ENCODE measurements around the gene TRIM31.
A peak's percentile ranks its signal among the peaks of the same experiment; 100 is the strongest.

DNA sequence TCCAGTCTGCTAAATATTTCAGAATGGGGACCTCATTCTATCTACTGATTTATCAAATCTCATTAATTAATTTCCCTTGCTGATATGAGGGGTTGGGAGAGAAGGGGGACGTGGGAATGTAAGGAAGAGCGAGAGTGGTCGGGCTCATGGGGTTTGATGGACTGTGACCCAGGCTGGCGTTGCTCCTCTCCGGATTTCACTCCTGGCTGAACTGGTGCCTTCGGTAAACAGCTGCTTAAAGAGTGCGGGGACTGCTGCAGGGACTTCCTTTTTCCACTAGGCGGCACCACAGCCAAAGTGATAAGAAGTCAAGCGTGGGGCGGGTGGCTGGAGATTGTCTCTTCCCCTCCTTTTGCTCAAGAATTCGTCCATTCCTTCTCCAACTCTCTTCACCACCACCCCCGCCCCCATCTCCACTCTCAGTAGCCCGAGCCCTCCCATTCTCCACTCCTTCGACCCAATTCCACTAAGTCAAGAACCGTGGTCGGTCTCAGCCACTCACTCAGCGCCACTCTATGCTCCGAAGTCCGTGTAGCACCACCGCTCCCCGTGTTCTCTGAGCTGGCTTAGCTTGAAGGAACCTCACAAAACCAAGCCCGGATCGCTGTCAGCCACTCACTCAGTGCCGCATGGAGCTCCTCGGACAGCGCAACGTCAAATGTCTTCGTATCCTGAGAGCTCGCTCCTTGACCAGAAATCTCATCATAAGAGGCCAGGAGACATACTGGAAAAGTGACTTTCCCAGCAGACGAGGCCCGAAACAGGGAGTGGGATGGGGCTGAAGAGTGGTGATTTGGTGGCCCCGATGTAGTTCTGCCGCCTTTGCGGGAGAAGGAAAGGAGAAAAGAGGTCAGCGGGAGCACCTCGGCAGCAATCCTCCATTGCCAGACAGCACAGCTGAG is 9.7 kb downstream of the TRIM31 start:
- TF ChIP-seq ZNF777 (tag by site-specific recombination; IDR thresholded peaks at IDR 0.05; ENCODE audit: borderline replicate concordance) (no peak), ZNF274 (IDR thresholded peaks at IDR 0.05; ENCODE audit: low read length) (no peak), ZNF274 (tag by site-specific recombination; IDR thresholded peaks at IDR 0.05; ENCODE audit: borderline replicate concordance) (no peak), ZNF610 (tag by site-specific recombination; IDR thresholded peaks at IDR 0.05; ENCODE audit: borderline replicate concordance) (0 out of 2 replicates have a peak, but pooled peaks have one; percentile 53)
- TF ChIP-seq, protein P1, sequence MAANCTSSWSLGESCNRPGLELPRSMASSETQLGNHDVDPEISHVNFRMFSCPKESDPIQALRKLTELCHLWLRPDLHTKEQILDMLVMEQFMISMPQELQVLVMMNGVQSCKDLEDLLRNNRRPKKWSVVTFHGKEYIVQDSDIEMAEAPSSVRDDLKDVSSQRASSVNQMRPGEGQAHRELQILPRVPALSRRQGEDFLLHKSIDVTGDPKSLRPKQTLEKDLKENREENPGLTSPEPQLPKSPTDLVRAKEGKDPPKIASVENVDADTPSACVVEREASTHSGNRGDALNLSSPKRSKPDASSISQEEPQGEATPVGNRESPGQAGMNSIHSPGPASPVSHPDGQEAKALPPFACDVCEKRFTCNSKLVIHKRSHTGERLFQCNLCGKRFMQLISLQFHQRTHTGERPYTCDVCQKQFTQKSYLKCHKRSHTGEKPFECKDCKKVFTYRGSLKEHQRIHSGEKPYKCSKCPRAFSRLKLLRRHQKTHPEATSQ (tag by site-specific recombination; IDR thresholded peaks at IDR 0.05), result no peak
- TF ChIP-seq, protein P2, sequence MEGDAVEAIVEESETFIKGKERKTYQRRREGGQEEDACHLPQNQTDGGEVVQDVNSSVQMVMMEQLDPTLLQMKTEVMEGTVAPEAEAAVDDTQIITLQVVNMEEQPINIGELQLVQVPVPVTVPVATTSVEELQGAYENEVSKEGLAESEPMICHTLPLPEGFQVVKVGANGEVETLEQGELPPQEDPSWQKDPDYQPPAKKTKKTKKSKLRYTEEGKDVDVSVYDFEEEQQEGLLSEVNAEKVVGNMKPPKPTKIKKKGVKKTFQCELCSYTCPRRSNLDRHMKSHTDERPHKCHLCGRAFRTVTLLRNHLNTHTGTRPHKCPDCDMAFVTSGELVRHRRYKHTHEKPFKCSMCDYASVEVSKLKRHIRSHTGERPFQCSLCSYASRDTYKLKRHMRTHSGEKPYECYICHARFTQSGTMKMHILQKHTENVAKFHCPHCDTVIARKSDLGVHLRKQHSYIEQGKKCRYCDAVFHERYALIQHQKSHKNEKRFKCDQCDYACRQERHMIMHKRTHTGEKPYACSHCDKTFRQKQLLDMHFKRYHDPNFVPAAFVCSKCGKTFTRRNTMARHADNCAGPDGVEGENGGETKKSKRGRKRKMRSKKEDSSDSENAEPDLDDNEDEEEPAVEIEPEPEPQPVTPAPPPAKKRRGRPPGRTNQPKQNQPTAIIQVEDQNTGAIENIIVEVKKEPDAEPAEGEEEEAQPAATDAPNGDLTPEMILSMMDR (tag by site-specific recombination; IDR thresholded peaks at IDR 0.05), result peak; percentile 96
- TF ChIP-seq, protein P3, sequence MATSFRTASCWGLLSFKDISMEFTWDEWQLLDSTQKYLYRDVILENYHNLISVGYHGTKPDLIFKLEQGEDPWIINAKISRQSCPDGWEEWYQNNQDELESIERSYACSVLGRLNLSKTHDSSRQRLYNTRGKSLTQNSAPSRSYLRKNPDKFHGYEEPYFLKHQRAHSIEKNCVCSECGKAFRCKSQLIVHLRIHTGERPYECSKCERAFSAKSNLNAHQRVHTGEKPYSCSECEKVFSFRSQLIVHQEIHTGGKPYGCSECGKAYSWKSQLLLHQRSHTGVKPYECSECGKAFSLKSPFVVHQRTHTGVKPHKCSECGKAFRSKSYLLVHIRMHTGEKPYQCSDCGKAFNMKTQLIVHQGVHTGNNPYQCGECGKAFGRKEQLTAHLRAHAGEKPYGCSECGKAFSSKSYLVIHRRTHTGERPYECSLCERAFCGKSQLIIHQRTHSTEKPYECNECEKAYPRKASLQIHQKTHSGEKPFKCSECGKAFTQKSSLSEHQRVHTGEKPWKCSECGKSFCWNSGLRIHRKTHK (tag by site-specific recombination; IDR thresholded peaks at IDR 0.05), result no peak
